Measurements from ENCODE around the gene C6. TPM values are rescaled to one million over a fixed set of nuclear protein-coding genes. Genes with fewer than 3 reads are reported as not detected.

C6 gene
- polyA plus RNA-seq, 1 donor (not counting 4 experiments of a cell fraction or from before 2014, with no cell fraction given): not detected

DNA sequence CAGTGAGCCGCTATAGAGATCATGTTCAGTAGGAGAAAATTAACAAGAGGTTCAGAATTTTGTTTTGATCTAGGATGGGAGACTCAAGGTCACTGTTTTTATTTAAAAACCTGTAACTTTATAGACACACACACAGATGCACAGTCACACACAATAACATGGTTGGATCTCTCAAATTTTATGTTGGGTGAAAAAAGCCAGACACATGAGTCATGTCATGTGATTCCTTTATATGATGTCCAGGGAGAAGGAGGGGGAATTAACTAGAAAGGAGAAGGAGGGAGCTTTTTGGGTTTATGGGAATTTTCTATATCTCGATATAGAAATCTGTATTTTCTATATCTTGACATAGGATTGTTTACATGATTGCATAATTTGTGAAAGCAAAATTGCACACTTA lies 17.1 kb downstream of the C6 start:
- TF ChIP-seq, protein P1, sequence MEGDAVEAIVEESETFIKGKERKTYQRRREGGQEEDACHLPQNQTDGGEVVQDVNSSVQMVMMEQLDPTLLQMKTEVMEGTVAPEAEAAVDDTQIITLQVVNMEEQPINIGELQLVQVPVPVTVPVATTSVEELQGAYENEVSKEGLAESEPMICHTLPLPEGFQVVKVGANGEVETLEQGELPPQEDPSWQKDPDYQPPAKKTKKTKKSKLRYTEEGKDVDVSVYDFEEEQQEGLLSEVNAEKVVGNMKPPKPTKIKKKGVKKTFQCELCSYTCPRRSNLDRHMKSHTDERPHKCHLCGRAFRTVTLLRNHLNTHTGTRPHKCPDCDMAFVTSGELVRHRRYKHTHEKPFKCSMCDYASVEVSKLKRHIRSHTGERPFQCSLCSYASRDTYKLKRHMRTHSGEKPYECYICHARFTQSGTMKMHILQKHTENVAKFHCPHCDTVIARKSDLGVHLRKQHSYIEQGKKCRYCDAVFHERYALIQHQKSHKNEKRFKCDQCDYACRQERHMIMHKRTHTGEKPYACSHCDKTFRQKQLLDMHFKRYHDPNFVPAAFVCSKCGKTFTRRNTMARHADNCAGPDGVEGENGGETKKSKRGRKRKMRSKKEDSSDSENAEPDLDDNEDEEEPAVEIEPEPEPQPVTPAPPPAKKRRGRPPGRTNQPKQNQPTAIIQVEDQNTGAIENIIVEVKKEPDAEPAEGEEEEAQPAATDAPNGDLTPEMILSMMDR (optimal IDR thresholded peaks at IDR 0.05 in 1 of 3, IDR thresholded peaks at IDR 0.05 in 1 of 3, conservative IDR thresholded peaks at IDR 0.05 in 1 of 3; ENCODE audit: extremely low read depth in 1 of 3, insufficient read depth in 2 of 3, low read length in 3 of 3): no peak
- Histone ChIP-seq H3K4me3 (ENCODE audit: control insufficient read depth in 2 of 3, extremely low read depth in 1 of 3, insufficient read depth in 2 of 3, low read depth in 1 of 3, low read length in 3 of 3) (no peak overlapping the region), H3K4me1 (ENCODE audit: control insufficient read depth, extremely low read depth, insufficient read depth, low read length) (no peaks in the 10 kb centered on the region), H3K36me3 (ENCODE audit: control insufficient read depth in 2 of 2, extremely low read depth in 1 of 2, insufficient read depth in 2 of 2, low read length in 2 of 2) (no peaks in the 10 kb centered on the region), H3K27me3 (ENCODE audit: control insufficient read depth, extremely low read depth, insufficient read depth, low read length) (no peaks in the 10 kb centered on the region), H2AFZ (ENCODE audit: control insufficient read depth, low read length) (no peak overlapping the region), H4K20me1 (ENCODE audit: control insufficient read depth, extremely low read depth, insufficient read depth, low read length) (no peaks in the 10 kb centered on the region), H3K9me1 (ENCODE audit: control insufficient read depth, extremely low read depth, insufficient read depth, low read length) (no peaks in the 10 kb centered on the region), H3K9me3 (ENCODE audit: control insufficient read depth, low read depth, low read length) (no peaks in the 10 kb centered on the region), H3K79me2 (ENCODE audit: control insufficient read depth, insufficient read depth, low read length) (no peaks in the 10 kb centered on the region), H3K27ac (ENCODE audit: control insufficient read depth, insufficient read depth, low read length) (no peak overlapping the region), H3K4me2 (ENCODE audit: control insufficient read depth, extremely low read depth, insufficient read depth, low read depth, low read length) (no peak overlapping the region), H3K9ac (ENCODE audit: control insufficient read depth, extremely low read depth, insufficient read depth, low read length) (no peak overlapping the region)
- dilution Hi-C loops (cut with MboI; ENCODE audit: extremely low pct_ligation_motif_present, low sequenced_read_pairs): no loop called here
- no peak for FAIRE-seq
- DNase-seq (ENCODE audit: low read depth, low spot score): no peak

DNA sequence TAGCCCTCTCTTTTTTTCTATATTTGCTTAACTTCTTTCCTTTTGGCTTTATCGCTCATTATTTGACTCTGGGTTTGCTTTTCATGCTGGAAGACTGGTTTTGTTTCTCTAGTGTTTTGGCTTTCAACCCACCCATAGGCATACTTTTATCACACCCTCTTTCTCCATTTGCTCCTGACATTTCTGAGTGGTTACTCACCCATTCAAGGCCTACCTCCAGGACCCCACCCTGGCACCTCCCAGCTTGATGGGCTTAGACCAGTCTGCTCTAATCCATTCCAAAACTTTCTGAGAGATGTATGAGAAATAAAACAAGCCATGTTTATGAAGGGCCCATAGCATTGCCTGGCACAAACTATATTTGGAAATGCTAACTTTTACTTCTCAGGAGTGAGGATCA lies 18.1 kb downstream of the C6 start:
- dilution Hi-C loops (cut with MboI; ENCODE audit: extremely low pct_ligation_motif_present, low sequenced_read_pairs): no loop called here
- TF ChIP-seq, protein P1 (optimal IDR thresholded peaks at IDR 0.05 in 1 of 3, IDR thresholded peaks at IDR 0.05 in 1 of 3, conservative IDR thresholded peaks at IDR 0.05 in 1 of 3; ENCODE audit: extremely low read depth in 1 of 3, insufficient read depth in 2 of 3, low read length in 3 of 3): no peak
- no peak for TF ChIP-seq EZH2 (IDR thresholded peaks at IDR 0.05; ENCODE audit: low read length)
- no peak for DNase-seq (ENCODE audit: low read depth, low spot score)

More for the DNA sequence above, 18.1 kb downstream of the C6 start:
- Histone ChIP-seq H2AFZ (ENCODE audit: control insufficient read depth, low read length) (no peak overlapping the region), H3K79me2 (ENCODE audit: control insufficient read depth, insufficient read depth, low read length) (no peaks in the 10 kb centered on the region), H3K4me1 (ENCODE audit: control insufficient read depth, extremely low read depth, insufficient read depth, low read length) (no peaks in the 10 kb centered on the region), H3K9ac (ENCODE audit: control insufficient read depth, extremely low read depth, insufficient read depth, low read length) (no peak overlapping the region), H3K27ac (ENCODE audit: control insufficient read depth, insufficient read depth, low read length) (no peak overlapping the region), H3K4me3 (ENCODE audit: control insufficient read depth in 2 of 3, extremely low read depth in 1 of 3, insufficient read depth in 2 of 3, low read depth in 1 of 3, low read length in 3 of 3) (no peak overlapping the region), H3K36me3 (ENCODE audit: control insufficient read depth in 2 of 2, extremely low read depth in 1 of 2, insufficient read depth in 2 of 2, low read length in 2 of 2) (no peaks in the 10 kb centered on the region), H3K9me1 (ENCODE audit: control insufficient read depth, extremely low read depth, insufficient read depth, low read length) (no peaks in the 10 kb centered on the region), H3K27me3 (ENCODE audit: control insufficient read depth, extremely low read depth, insufficient read depth, low read length) (no peaks in the 10 kb centered on the region), H4K20me1 (ENCODE audit: control insufficient read depth, extremely low read depth, insufficient read depth, low read length) (no peaks in the 10 kb centered on the region), H3K9me3 (ENCODE audit: control insufficient read depth, low read depth, low read length) (no peaks in the 10 kb centered on the region), H3K4me2 (ENCODE audit: control insufficient read depth, extremely low read depth, insufficient read depth, low read depth, low read length) (no peak overlapping the region)
- no peak for FAIRE-seq

All from keratinocyte (primary cell).